Measurements from ENCODE around the gene PRKG1.

- TF ChIP-seq POLR2A (IDR thresholded peaks at IDR 0.05; ENCODE audit: low read depth), result no peak
- no peak for TF ChIP-seq POLR2AphosphoS5 (IDR thresholded peaks at IDR 0.05)
- no peak for TF ChIP-seq CTCF (IDR thresholded peaks at IDR 0.05)
Observed at GRCh38 chr10:51691135-51691534, 616.8 kb downstream of the PRKG1 start.

All from esophagus muscularis mucosa (tissue), 3 donors.